HepG2 (cell line): ENCODE results near the gene RNFT2. TPM values are rescaled to one million over a fixed set of nuclear protein-coding genes. Genes with fewer than 3 reads are reported as not detected.

ENCODE experiments used
- ARID4A ChIP-seq: sonication (generic); formaldehyde crosslinking; IDR thresholded peaks from 2 replicates; pipeline ENCODE4 v1.5.0; 2020; ENCODE audit warnings: mild to moderate bottlenecking, missing genetic modification reagents, borderline replicate concordance
- CERS6 ChIP-seq: sonication (generic); formaldehyde crosslinking; IDR thresholded peaks from 2 replicates; pipeline ENCODE4 v1.5.0; 2020; ENCODE audit warnings: missing genetic modification reagents
- FOXA1 ChIP-seq, 2 experiments: fragments of 450-650 bp in 1 of 2; sonication (generic) in 1 of 2; formaldehyde crosslinking in 1 of 2; IDR thresholded peaks; 2 replicates each; pipeline versions ENCODE4 v1.4.0 to v1.6.1; 2016 to 2020; ENCODE audit warnings: missing genetic modification reagents in 1 of 2
- KLF15 ChIP-seq: sonication (generic); formaldehyde crosslinking; IDR thresholded peaks from 2 replicates; pipeline ENCODE4 v1.8.1; 2023; ENCODE audit warnings: borderline replicate concordance, mild to moderate bottlenecking, inconsistent platforms, missing genetic modification reagents, mixed read lengths
- NKX3-1 ChIP-seq: sonication (generic); formaldehyde crosslinking; IDR thresholded peaks from 2 replicates; pipeline ENCODE4 v1.5.0; 2020; ENCODE audit warnings: missing genetic modification reagents
- POGK ChIP-seq: sonication (generic); formaldehyde crosslinking; conservative IDR thresholded peaks from 2 replicates; pipeline ENCODE4 v1.8.0; 2022; ENCODE audit warnings: mild to moderate bottlenecking, moderate library complexity, missing genetic modification reagents
- SIX1 ChIP-seq: sonication (generic); formaldehyde crosslinking; IDR thresholded peaks from 2 replicates; pipeline ENCODE4 v1.4.0; 2020; ENCODE audit warnings: missing genetic modification reagents, borderline replicate concordance
- SNRNP70 ChIP-seq: fragments of 200-400 bp; formaldehyde crosslinking; IDR thresholded peaks from 2 replicates; pipeline ENCODE4 v1.6.1; 2017; ENCODE audit warnings: mild to moderate bottlenecking, low read depth, low read length, moderate library complexity
- TIGD3 ChIP-seq: sonication (generic); formaldehyde crosslinking; IDR thresholded peaks from 2 replicates; pipeline ENCODE4 v1.5.1; 2020; ENCODE audit warnings: mild to moderate bottlenecking, missing genetic modification reagents, borderline replicate concordance
- U2AF2 ChIP-seq: fragments of 200-400 bp; formaldehyde crosslinking; IDR thresholded peaks from 2 replicates; pipeline ENCODE4 v1.6.1; 2017; ENCODE audit warnings: low read depth, mild to moderate bottlenecking, low read length
- ZBTB34 ChIP-seq: sonication (generic); formaldehyde crosslinking; IDR thresholded peaks from 2 replicates; pipeline ENCODE4 v1.8.0; 2022; ENCODE audit warnings: mild to moderate bottlenecking, missing genetic modification reagents
- ZNF17 ChIP-seq: sonication (generic); formaldehyde crosslinking; IDR thresholded peaks from 2 replicates; pipeline ENCODE4 v1.5.0; 2020; ENCODE audit warnings: mild to moderate bottlenecking, missing genetic modification reagents
- ZNF30 ChIP-seq: sonication (generic); formaldehyde crosslinking; IDR thresholded peaks from 2 replicates; pipeline ENCODE4 v1.5.0; 2020; ENCODE audit warnings: mild to moderate bottlenecking, missing genetic modification reagents
- ZNF543 ChIP-seq: sonication (generic); formaldehyde crosslinking; IDR thresholded peaks from 2 replicates; pipeline ENCODE4 v1.4.0; 2020; ENCODE audit warnings: mild to moderate bottlenecking, missing genetic modification reagents
- ZNF790 ChIP-seq: sonication (generic); formaldehyde crosslinking; IDR thresholded peaks from 2 replicates; pipeline ENCODE4 v1.8.0; 2022; ENCODE audit warnings: missing genetic modification reagents, mild to moderate bottlenecking, borderline replicate concordance
- polyA plus RNA-seq, 8 experiments: library from polyadenylated mRNA; depleted of rRNA in 3 of 8; stranded (reverse) in 7 of 8; unstranded in 1 of 8; fragments of >200 nt; fragmentation: Illumina TruSeq in 4 of 8; extraction: Trizol in 4 of 8; gene quantifications; 2 replicates each; pipeline versions ENCODE4 v1.2.1 to v1.2.3, GENCODE V29; 2011 to 2016; ENCODE audit warnings: low read depth in 4 of 8, missing spikeins in 1 of 8, mixed read lengths in 1 of 8; ENCODE audit not compliant: insufficient read depth in 1 of 8
- total RNA-seq, 5 experiments: library from RNA; depleted of rRNA; stranded (reverse); fragments of >200 nt; fragmentation: Illumina TruSeq; extraction: Trizol; gene quantifications; 2 replicates each; pipeline ENCODE4 v1.2.3, GENCODE V29; 2016; ENCODE audit warnings: low read depth in 1 of 5

The RNFT2 gene
- total and polyA plus RNA-seq, 2 of the 13 experiments (the other 11 are each of a cell fraction or from before 2014, with no cell fraction given) = 3.3 to 8.3 TPM

GRCh38 chr12:116737774-116738657 is at the start of gene RNFT2, which contains the start of gene SPRING1 (continued):
- TF ChIP-seq FOXA1 (IDR thresholded peaks at IDR 0.05) (no peak), FOXA1 (CRISPR knock-in tag; IDR thresholded peaks at IDR 0.05) (peak; percentile 17; the same call in 1 of the 2 replicates), TIGD3 (CRISPR knock-in tag) (no peak), CERS6 (CRISPR knock-in tag) (no peak), KLF15 (no peak), ZNF30 (CRISPR knock-in tag) (no peak), SIX1 (CRISPR knock-in tag) (no peak), U2AF2 (no peak), ARID4A (peak; percentile 84; the same call in 1 of the 2 replicates), ZNF790 (CRISPR knock-in tag) (no peak; the same call in 1 of the 2 replicates), ZNF543 (CRISPR knock-in tag) (0 out of 2 replicates have a peak, but pooled peaks have one; percentile 26), ZNF17 (CRISPR knock-in tag) (no peak), ZBTB34 (no peak; the same call in 1 of the 2 replicates), POGK (CRISPR knock-in tag) (peak; percentile 90), SNRNP70 (no peak), NKX3-1 (no peak)
